GM13977 (cell line): ENCODE data around the gene OR10H3.
"Not testable (repeated sequence)": the region's sequence is repeated elsewhere in the genome, so short reads cannot be mapped to it uniquely, and the experiment has no call there.

Experiments used
- DNase-seq: peaks from one replicate; pipeline ENCODE4 v3.0.0; 2012; ENCODE audit warnings: low spot score
- CTCF ChIP-seq: IDR thresholded peaks from 2 replicates; pipeline ENCODE4 v1.5.1; 2012; ENCODE audit warnings: mild to moderate bottlenecking, control low read depth; ENCODE audit not compliant: insufficient read depth; ENCODE audit errors: extremely low read depth, missing control alignments
- in situ Hi-C: fragments of 300-500 bp; cut with MboI; formaldehyde crosslinking; loops from one replicate; pipeline ENCODE4 v1.12.0; 2022; ENCODE audit warnings: low sequenced_read_pairs, low pct_unique_long_range_greater_than_20kb, mixed read lengths, inconsistent platforms; ENCODE audit not compliant: unreplicated experiment

The OR10H3 gene

GRCh38 chr19:15782211-15782610, 44.4 kb downstream of the OR10H3 start:
- DNase-seq: no peak
- in situ Hi-C loops: no loop called here
- TF ChIP-seq CTCF: no peak

- DNase-seq, in situ Hi-C loops: not testable (repeated sequence)
These were observed 45.1 kb downstream of the OR10H3 start for GRCh38 chr19:15782896-15783295.

- TF ChIP-seq CTCF: no peak
These were observed 49.9 kb downstream of the OR10H3 start, which contains the start of gene OR10H5 for GRCh38 chr19:15787611-15788155. TSS of gene OR10H5 (plus strand) at chr19:15787661. CDS start at chr19:15794049, 6,388 bp downstream.

GRCh38 chr19:15788594-15789270, 50.9 kb downstream of the OR10H3 start:
- no peak for TF ChIP-seq CTCF
- in situ Hi-C loops: no loop called here
- no peak for DNase-seq

More at GRCh38 chr19:15787611-15788155, 49.9 kb downstream of the OR10H3 start, which contains the start of gene OR10H5:
- in situ Hi-C loops: no loop called here
- no peak for DNase-seq

- no peak for TF ChIP-seq CTCF
- DNase-seq: no peak
- in situ Hi-C loops: no loop called here
These were observed 52.3 kb downstream of the OR10H3 start for GRCh38 chr19:15790096-15790495.
